DMS114 treated with DMSO at 0.1 percent for 48 hours (cell line): ENCODE measurements around the gene ARHGAP19.

Experiments used
- DNase-seq: peaks from one replicate; lab custom pipeline; 2025; ENCODE audit not compliant: unreplicated experiment; lab: John Stamatoyannopoulos, UW

The ARHGAP19 gene

DNA sequence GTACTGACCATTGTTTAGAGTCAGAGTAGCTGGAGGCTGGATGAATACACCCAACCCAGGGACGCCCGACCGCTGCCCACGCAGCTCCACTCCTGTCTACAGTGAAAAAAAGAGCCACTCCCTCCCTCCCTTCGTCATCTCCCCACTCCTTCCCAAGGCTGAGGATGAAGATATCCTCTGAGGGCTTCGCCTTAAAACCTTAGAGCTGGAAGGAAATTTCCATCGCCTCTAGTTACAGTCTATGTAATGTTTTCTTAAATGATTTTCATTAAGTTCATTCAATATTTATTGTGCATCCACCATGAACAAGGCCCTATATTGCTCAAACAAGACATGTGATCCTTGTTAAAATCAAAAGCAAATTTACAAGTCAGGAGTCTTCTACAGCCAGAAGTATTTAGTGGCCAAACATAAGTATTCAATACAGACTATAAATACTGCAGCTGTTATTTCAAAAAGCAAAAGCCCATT lies 95.4 kb downstream of the ARHGAP19 start:
- no peak for DNase-seq

DNA sequence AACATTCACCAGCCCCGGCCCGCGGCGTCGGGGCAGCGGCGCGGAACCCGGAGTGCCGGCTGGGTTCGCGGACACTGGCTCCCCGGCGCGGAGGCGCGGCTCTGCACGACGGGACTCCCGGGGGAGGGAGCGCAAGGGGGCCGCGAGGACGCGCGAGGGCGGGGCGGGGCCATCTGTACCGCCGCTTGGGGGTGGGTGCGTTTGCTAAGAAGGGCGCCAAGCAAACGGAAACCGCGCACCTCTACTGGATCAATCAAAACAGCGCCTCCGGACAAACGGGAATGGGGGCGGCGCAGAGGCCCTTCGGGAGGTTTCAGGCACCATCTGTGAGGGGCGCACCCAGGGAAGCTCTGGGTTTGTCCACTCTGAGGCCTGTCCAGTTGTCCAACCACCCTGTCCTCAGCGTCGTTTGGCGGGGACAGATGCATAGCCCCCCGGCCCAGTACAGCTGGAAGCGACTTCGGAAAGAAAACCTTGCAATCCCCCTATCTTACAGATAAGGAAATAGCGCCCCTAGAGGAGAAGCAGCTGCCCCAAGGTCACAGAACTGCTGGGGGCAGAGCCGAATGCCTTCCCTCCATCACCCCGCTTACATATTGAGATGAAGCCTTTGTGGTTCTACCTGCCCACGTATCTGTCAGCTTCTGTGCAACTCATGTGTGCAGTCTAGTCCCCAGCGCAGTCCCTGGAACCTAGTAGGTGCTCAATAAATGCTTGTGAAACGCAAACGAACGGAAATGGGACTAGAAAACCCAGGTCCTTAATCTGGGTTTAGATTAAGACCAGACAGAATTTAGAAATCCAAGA lies 96.0 kb downstream of the ARHGAP19 start:
- peak; percentile 62 for DNase-seq

GRCh38 chr10:97195706-97196222 lies 96.7 kb downstream of the ARHGAP19 start:
- DNase-seq, result peak; percentile 39

DNA sequence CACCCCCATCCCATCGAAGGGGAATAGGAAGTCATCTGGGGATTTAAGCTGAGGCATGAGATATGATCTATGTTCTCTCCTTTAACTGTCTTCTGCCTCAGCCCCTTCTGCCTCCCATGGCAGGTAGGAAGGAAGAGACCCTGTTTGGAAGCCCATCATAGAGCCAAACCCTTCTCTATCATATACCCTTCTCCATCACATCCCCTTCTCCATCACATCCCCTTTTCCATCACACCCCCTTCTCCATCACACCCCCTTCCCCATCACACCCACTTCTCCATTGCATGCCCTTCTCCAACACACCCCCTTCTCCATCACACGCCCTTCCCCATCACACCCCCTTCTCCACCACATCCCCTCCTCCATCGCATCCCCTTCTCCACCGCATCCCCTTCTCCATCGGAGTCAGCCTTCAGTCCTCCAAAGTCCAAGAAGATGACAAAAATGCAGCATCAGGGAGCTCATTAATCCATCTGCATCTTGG lies 99.4 kb downstream of the ARHGAP19 start:
- DNase-seq, result no peak

- no peak for DNase-seq
Measured at GRCh38 chr10:97190450-97190849, 102.0 kb downstream of the ARHGAP19 start.

DNA sequence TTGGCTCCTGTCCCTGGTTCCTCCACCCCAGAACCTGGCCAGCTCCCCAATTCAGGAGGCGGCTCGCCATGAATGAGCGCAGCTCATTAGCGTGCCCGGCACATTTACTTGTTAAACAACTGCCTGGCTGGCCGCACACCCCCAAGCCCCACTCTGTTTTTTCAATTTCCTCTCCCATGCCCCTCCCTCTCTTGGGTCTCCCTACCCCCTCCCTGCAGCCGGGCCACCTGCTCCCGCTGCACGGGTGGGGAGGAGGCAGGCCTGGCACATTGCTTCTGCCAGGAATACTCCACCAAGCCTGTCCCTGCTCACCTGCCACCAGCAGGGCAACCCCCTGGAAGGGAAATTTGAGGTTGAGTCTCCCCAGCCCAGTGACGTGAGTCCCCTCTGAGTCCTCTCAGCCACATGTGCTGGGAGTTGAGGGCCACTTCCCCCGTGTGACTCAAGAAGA lies 104.2 kb downstream of the ARHGAP19 start:
- no peak for DNase-seq

- no peak for DNase-seq
Measured at GRCh38 chr10:97186911-97187310, 105.5 kb downstream of the ARHGAP19 start.

GRCh38 chr10:97185326-97186058 lies 106.9 kb downstream of the ARHGAP19 start, which contains the start of gene SLIT1:
Gene SLIT1 (minus strand): TSS chr10:97185959. CDS start chr10:97185674, 285 bp downstream.
- DNase-seq, result peak; percentile 15

DNA sequence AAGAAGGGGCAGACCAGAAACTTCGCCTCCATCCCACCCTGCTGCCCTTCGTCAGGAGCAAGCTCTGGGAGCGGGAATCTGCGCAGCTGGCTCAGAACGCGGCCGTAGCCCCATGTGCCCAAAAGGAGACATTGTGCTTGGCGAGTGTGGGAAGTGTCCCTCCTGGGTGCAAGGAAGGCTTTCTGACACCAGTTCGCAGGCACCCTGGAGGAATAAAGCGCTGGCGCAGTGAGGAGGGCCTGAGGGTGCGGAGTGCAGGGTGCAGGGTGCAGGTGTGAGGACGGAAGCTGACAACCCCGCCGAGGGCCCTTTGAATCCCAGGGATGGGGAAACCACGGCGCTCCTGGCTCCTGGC lies 107.5 kb downstream of the ARHGAP19 start:
- no peak for DNase-seq

DNA sequence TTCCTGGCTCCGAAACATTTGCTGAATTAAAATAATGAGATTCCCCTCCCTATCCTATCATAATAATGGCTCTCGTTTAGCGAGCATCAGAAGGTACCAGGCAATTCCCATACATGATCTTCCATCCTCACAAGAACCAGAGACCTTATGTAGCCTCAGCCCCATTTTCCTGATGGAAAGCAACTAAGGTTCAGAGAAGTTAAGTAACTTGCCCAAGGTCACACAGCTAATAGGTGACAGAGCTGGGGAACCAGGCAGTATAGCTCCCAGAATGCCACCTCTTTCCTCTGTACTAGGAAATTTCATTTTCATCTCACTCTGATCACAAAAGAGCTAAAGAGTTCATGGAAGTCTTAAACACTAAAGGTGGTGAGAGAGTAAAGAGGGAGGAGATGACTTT lies 109.1 kb downstream of the ARHGAP19 start:
- no peak for DNase-seq

- DNase-seq, result no peak
Measured at GRCh38 chr10:97182288-97182990, 110.0 kb downstream of the ARHGAP19 start.

GRCh38 chr10:97180986-97181385 lies 111.5 kb downstream of the ARHGAP19 start:
- DNase-seq, result no peak

DNA sequence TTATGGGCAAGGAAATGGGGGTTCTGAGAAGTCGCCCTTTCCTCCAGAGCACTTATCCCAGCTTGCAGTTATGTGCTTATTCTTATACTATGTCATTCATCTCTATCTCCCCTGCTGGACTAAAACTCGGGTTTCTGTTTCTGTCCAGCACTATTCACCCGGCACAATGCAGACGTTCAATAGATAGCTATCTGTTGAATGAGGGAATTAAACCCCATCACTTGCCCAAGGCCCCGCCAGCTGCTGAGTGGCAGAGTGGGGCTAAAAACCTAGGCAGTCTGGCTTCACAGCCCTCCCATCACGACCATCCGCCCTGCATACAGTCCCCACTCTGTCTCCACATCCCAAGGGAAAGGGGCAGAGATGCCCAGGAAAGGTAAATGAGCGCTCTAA lies 112.1 kb downstream of the ARHGAP19 start:
- DNase-seq, result no peak

GRCh38 chr10:97179731-97180362 lies 112.6 kb downstream of the ARHGAP19 start:
- DNase-seq, result no peak

DNA sequence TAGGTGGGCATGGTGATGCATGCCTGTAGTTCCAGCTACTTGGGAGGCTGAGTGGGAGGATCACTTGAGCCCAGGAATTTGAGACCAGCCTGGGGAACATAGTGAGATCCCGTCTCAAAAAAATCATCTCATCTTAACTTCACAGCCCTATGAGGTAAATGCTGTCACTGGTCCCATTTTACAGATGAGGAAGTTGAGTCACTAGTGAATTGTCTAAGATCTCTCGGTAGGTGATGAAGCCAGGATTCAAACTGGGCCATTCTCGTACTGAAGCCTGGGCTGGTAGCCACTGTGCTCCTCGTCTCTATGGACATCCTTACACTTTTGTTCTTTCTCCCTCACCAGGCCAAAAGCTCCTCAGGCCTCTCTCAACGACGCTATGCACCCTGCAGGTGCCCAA lies 113.1 kb downstream of the ARHGAP19 start:
- no peak for DNase-seq

DNA sequence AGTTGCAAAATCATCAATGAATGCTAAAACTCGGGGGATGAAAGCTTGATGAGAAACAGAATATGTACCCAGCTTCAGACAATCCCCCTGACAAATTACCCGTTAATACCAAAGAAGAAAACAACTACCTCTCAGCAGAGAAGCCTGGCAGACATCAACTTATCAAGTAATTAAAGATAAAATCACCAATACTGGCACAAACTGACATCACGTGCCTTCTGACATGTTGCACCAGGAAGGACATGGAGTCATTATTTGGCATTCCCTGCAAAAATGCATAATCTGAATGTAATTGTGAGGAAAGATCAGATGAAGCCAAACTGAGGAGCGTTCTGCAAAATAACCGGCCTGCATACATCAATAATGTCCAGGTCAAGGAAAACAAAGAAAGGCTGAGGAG lies 114.4 kb downstream of the ARHGAP19 start:
- no peak for DNase-seq

DNA sequence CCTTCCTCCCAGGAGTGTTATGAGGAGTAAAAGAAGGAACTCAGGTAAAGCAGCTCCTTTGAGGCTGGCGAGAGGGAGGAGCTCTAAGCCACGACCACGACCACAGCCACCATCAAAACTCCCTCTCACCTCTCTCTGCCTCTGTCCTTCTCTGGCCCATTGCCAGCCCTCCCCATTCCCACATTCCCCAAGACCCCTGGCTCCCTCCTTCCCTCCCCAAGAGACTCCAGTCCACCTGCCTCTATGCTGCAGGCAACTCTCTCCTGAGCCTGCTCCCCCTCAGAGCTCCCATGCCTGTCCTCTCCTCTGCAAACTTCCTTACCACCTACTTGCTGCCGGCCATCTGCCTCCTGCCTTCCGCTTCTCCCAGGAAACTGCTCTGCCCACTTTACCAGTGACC lies 116.2 kb downstream of the ARHGAP19 start:
- no peak for DNase-seq

DNA sequence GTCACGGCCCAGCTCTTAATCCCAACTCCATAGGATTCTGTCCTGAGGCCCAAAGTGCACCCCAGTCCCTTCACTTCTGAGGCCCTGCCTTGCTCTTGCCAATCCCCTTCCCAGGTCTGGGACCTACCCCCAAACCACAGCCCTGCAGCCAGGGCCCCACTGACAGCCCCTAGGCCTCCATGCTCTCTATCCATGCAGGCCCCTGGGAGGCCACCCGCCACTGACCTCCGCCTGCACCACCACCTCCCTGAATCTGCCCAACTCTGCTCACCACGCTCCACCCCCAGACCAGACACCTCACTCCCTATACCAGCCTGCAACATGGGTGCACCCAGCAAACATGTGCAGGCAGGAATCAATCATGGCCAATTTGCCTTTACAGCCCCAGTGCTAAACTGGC lies 116.9 kb downstream of the ARHGAP19 start:
- no peak for DNase-seq

DNA sequence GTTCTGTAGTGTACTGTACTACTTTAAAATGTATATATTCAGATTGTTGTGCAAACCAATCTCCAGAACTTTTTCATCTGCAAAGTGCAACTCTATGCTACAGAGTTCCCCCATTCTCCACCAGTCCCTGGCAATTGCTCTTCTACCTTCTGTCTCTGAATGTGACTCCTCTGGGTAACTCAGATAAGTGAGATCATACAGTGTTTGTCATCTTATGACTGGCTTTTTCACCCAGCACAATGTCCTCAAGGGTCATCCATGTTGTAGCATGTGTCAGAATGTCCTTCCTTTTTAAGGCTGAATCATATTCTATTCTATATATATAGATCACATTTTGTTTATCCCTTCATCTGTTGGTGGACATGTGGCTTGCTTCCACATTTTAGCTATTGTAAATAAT lies 117.5 kb downstream of the ARHGAP19 start:
- DNase-seq, result no peak

DNA sequence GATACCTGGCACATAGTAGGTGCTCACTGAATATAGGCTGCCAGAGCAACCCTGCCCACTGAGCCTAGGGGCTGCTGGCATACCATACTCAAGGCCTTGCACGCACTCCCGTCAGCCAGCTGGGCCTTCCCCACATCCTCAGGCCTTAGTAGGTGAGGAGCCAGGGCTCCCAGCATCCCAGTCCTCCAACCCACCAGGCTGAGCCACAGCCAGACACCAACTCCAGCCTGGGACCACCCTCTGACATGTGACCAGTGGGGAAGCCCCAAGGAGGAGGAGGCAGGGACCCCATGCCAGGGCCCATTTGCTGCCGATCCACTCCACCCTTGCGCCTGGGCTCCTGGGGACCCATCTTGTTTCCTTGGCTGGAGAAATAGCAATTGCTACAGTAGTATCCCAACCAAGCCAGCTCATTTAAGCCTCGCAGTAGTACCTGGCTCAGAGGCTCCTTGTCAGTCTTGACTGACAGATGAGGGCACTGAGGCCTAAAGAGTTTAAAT lies 118.1 kb downstream of the ARHGAP19 start:
- DNase-seq, result no peak

DNA sequence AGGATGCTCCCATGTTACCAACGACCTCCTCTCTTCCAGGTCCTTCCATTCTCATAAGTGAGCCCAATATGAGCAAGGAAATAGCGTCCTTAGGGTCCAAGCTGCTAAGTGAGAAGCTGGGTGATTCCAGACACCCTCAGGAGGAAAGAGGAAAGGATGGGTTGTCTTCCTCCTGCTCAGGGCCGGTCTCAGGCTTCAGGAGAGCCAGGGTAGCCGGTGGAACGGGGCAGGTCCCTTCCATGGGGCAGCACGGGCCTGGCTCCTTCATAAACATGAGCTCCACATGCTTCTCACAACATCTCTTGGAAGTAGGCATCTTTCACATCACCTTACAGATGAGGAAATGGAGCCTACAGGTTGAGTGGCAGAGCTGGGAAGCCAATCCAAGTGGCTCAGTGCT lies 119.4 kb downstream of the ARHGAP19 start:
- DNase-seq, result no peak
